PC-9 (cell line): ENCODE measurements around the gene TTLL5. TPM values are rescaled to one million over a fixed set of nuclear protein-coding genes. Genes with fewer than 3 reads are reported as not detected.

Experiments
- BruUV-seq: library from RNA; stranded (reverse); fragments of 400-500 nt; replicated peaks from 2 replicates; lab custom pipeline; 2021; lab: Mats Ljungman, UMichigan
- CTCF ChIA-PET: fragments of 300-600 bp; sonication (Branson Sonifier 250); formaldehyde crosslinking; loops from one replicate; lab custom pipeline; 2022; ENCODE audit warnings: antibody characterized with exemption; lab: Charles Lee
- POLR2A ChIA-PET: fragments of 300-600 bp; sonication (Branson Sonifier 250); formaldehyde crosslinking; loops from one replicate; lab custom pipeline; 2022; ENCODE audit warnings: antibody characterized with exemption; ENCODE audit not compliant: unreplicated experiment; lab: Charles Lee
- DNase-seq, 2 experiments: peaks; one replicate each; pipeline versions ENCODE4 v3.0.0 to v3.0.0-alpha.2; 2015 to 2022; ENCODE audit warnings: mixed read lengths in 1 of 2
- H2AFZ ChIP-seq: fragments of 200-600 bp; sonication (generic); 2 replicates; pipeline ENCODE4 v1.8.1; 2017; ENCODE audit warnings: antibody characterized with exemption
- H3F3A ChIP-seq: fragments of 200-600 bp; sonication (generic); 2 replicates; pipeline ENCODE4 v1.8.1; 2017; ENCODE audit warnings: antibody characterized with exemption, mild to moderate bottlenecking, low read depth; ENCODE audit not compliant: insufficient read depth
- H3K27ac ChIP-seq: fragments of 200-600 bp; sonication (generic); 2 replicates; pipeline ENCODE4 v1.6.1; 2016; ENCODE audit warnings: mixed run types
- H3K27me3 ChIP-seq: fragments of 200-600 bp; sonication (generic); 2 replicates; pipeline ENCODE4 v1.6.1; 2016; ENCODE audit warnings: low read depth, mixed run types; ENCODE audit not compliant: insufficient read depth
- H3K36me3 ChIP-seq: fragments of 200-600 bp; sonication (generic); 2 replicates; pipeline ENCODE4 v1.6.1; 2016; ENCODE audit warnings: low read depth, mixed run types
- H3K4me1 ChIP-seq: fragments of 200-600 bp; sonication (generic); replicated peaks from 2 replicates; pipeline ENCODE4 v1.6.1; 2016; ENCODE audit warnings: mixed run types; ENCODE audit not compliant: insufficient read depth
- H3K4me2 ChIP-seq: fragments of 200-600 bp; sonication (generic); 2 replicates; pipeline ENCODE4 v1.6.1; 2017; ENCODE audit warnings: mixed run types
- H3K4me3 ChIP-seq: fragments of 200-600 bp; sonication (generic); 2 replicates; pipeline ENCODE4 v1.6.1; 2016; ENCODE audit warnings: mixed run types
- H3K79me2 ChIP-seq: fragments of 200-600 bp; sonication (generic); 2 replicates; pipeline ENCODE4 v1.6.1; 2017; ENCODE audit warnings: low read depth, mixed run types
- H3K9me2 ChIP-seq: fragments of 200-600 bp; sonication (generic); 2 replicates; pipeline ENCODE4 v1.8.1; 2017; ENCODE audit warnings: mild to moderate bottlenecking; ENCODE audit not compliant: insufficient read depth
- H3K9me3 ChIP-seq: fragments of 200-600 bp; sonication (generic); 2 replicates; pipeline ENCODE4 v1.8.1; 2016; ENCODE audit warnings: low read depth; ENCODE audit not compliant: insufficient read depth
- H4K20me1 ChIP-seq: fragments of 200-600 bp; sonication (generic); 2 replicates; pipeline ENCODE4 v1.8.1; 2017; ENCODE audit not compliant: insufficient read depth
- CTCF ChIP-seq: fragments of 200-600 bp; sonication (generic); conservative IDR thresholded peaks from 2 replicates; pipeline ENCODE4 v1.6.1; 2017; ENCODE audit warnings: mixed run types, antibody characterized with exemption, mild to moderate bottlenecking, moderate library complexity
- EZH2 ChIP-seq: fragments of 200-600 bp; sonication (generic); IDR thresholded peaks from 2 replicates; pipeline ENCODE4 v1.8.0; 2017; ENCODE audit warnings: antibody characterized with exemption, low read depth
- intact Hi-C: fragments of 100-400 bp; cut with micrococcal nuclease; formaldehyde crosslinking; loops from one replicate; pipeline ENCODE4 v1.10.0; 2022; ENCODE audit not compliant: unreplicated experiment
- total RNA-seq: library from RNA; stranded (reverse); gene quantifications from 2 replicates; pipeline ENCODE4 v1.2.3, GENCODE V29; 2021

The TTLL5 gene
- total RNA-seq, 1 experiment from 2014 or later, result 75.3 TPM

GRCh38 chr14:76002383-76002782 lies 341.3 kb downstream of the TTLL5 start:
- no TSS peak for BruUV-seq
- POLR2A ChIA-PET, result interaction anchor here (0.7 kb wide), 1 partner anchor 1369 kb away, joined by 9 read pairs; no protein-coding TSS in a partner anchor
- CTCF ChIA-PET, result interaction anchor here (0.6 kb wide), 1 partner anchor 439 kb away, joined by 6 read pairs; no protein-coding TSS in a partner anchor

More at GRCh38 chr14:76002383-76002782, 341.3 kb downstream of the TTLL5 start:
- no peak for TF ChIP-seq CTCF
- no peak for TF ChIP-seq EZH2
- Histone ChIP-seq H3K27ac (no peak overlapping the region), H3K4me2 (no peak overlapping the region), H2AFZ (no peak overlapping the region), H4K20me1 (no peaks in the 10 kb centered on the region), H3K27me3 (no peaks in the 10 kb centered on the region), H3K4me1 (no peaks in the 10 kb centered on the region), H3F3A (no peaks in the 10 kb centered on the region), H3K36me3 (peaks cover 71% of the 10 kb centered on the region), H3K4me3 (no peak overlapping the region), H3K9me2 (no peaks in the 10 kb centered on the region), H3K9me3 (peaks cover 9% of the 10 kb centered on the region; the same call in 1 of the 2 replicates), H3K79me2 (no peaks in the 10 kb centered on the region)
- intact Hi-C loops, result no loop called here
- no peak for DNase-seq

Other genes with a start within 250 kb of the TTLL5 start
- gene JDP2, start 233.2 kb upstream of the TTLL5 start, total RNA-seq, result 186 and 300 TPM in 2 replicates
- 55.7 and 79.0 TPM in 2 replicates for gene BATF, start 138.8 kb upstream of the TTLL5 start, total RNA-seq
- gene FLVCR2, start 82.6 kb upstream of the TTLL5 start, total RNA-seq, result 12.4 and 35.7 TPM in 2 replicates
- gene ERG28, start 370 bp upstream of the TTLL5 start, total RNA-seq, result 25.2 and 32.5 TPM in 2 replicates